Endothelial cell (in vitro differentiated cells): ENCODE results near the gene U2SURP. TPM values are rescaled to one million over a fixed set of nuclear protein-coding genes. Genes with fewer than 3 reads are reported as not detected.
"Not testable (repeated sequence)": the region's sequence is repeated elsewhere in the genome, so short reads cannot be mapped to it uniquely, and the experiment has no call there.

Experiments
- DNase-seq: peaks from one replicate; pipeline ENCODE4 v3.0.0; 2021; ENCODE audit warnings: low spot score
- H3K27ac Mint-ChIP-seq: one replicate; pipeline ENCODE4 v1.8.0; 2021; ENCODE audit warnings: mixed read lengths, inconsistent platforms; ENCODE audit not compliant: unreplicated experiment
- H3K27me3 Mint-ChIP-seq: one replicate; pipeline ENCODE4 v1.8.0; 2021; ENCODE audit warnings: mild to moderate bottlenecking, moderate library complexity, mixed read lengths, inconsistent platforms; ENCODE audit not compliant: unreplicated experiment
- H3K36me3 Mint-ChIP-seq: one replicate; pipeline ENCODE4 v1.8.0; 2021; ENCODE audit warnings: mild to moderate bottlenecking, low read depth, mixed read lengths, inconsistent platforms; ENCODE audit not compliant: unreplicated experiment
- H3K4me1 Mint-ChIP-seq: one replicate; pipeline ENCODE4 v1.8.0; 2021; ENCODE audit warnings: mild to moderate bottlenecking, mixed read lengths, inconsistent platforms; ENCODE audit not compliant: unreplicated experiment
- H3K4me3 Mint-ChIP-seq: one replicate; pipeline ENCODE4 v1.8.0; 2021; ENCODE audit warnings: mild to moderate bottlenecking, mixed read lengths, inconsistent platforms; ENCODE audit not compliant: unreplicated experiment
- H3K9me3 Mint-ChIP-seq: one replicate; pipeline ENCODE4 v1.8.0; 2021; ENCODE audit warnings: mixed read lengths, inconsistent platforms; ENCODE audit not compliant: unreplicated experiment
- total RNA-seq: library from RNA; stranded (reverse); fragmentation: NEBNext Ultra II Directional; extraction: Animal tissue kit (Norgen Biotek cat#: 25700); gene quantifications from one replicate; pipeline ENCODE4 v1.2.1, GENCODE V29; 2021; ENCODE audit not compliant: unreplicated experiment
- TF ChIP-seq, protein P1 (sequence below): fragments of 200-600 bp; sonication (generic); IDR thresholded peaks from one replicate; pipeline ENCODE4 v1.5.0; 2021; ENCODE audit warnings: antibody characterized with exemption; ENCODE audit not compliant: unreplicated experiment

U2SURP gene
- total RNA-seq, 1 donor from 2014 or later = 86.1 TPM

DNA sequence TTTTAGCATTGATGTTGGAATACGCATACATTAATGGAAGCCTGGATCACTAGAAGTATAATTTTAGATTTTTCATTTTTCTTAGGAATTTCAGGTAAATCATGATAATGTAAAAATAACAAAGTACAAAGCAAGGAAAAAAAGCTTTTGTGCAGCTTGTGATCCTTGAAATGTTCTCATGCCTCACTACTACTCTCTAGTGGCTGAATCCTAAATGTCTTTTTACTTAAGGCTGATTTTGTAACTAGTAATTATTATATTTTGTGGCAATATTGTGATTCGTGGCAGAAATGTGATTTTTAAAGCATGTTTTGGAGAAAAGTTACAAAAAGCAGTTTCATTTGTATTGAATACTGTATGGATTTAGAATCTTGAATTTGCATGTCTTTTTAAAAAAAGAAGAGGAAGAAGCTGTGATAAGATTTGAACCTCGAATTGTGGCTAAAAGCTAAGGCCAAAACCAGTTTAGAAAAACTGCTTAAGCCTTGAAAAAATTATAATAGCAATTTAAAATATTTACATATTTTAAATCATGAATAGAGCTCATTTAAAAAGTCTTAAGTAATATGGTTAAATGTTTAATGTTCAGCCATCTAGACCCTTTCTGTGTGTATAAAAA is 39.0 kb downstream of the U2SURP start:
- no peaks in the 10 kb centered on the region for H3K9me3 Mint-ChIP-seq
- H3K27me3 Mint-ChIP-seq = no peaks in the 10 kb centered on the region
- no peak for DNase-seq
- H3K4me3 Mint-ChIP-seq = no peak overlapping the region
- no peaks in the 10 kb centered on the region for H3K4me1 Mint-ChIP-seq
- H3K36me3 Mint-ChIP-seq = peaks cover 13% of the 10 kb centered on the region
- TF ChIP-seq, protein P1, sequence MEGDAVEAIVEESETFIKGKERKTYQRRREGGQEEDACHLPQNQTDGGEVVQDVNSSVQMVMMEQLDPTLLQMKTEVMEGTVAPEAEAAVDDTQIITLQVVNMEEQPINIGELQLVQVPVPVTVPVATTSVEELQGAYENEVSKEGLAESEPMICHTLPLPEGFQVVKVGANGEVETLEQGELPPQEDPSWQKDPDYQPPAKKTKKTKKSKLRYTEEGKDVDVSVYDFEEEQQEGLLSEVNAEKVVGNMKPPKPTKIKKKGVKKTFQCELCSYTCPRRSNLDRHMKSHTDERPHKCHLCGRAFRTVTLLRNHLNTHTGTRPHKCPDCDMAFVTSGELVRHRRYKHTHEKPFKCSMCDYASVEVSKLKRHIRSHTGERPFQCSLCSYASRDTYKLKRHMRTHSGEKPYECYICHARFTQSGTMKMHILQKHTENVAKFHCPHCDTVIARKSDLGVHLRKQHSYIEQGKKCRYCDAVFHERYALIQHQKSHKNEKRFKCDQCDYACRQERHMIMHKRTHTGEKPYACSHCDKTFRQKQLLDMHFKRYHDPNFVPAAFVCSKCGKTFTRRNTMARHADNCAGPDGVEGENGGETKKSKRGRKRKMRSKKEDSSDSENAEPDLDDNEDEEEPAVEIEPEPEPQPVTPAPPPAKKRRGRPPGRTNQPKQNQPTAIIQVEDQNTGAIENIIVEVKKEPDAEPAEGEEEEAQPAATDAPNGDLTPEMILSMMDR = peak; percentile 40
- no peak overlapping the region for H3K27ac Mint-ChIP-seq

DNA sequence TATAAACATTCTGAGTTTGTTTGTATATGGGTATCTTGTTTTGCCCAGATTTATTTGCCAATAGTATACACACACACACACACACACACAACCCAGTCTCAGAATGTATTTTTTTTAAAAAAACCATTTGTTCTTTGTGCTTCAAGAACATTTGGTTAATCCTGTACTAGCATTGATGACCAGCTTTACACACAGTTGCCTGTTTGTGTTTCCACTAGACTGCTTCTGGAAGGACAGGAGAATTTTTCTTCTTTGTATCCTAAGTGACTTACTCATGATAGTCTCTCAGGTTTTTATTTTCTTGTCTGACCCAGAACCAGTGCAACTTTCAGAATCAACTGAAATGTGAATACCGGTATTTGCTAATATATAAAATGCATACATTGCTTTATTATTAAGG is 40.5 kb downstream of the U2SURP start:
- TF ChIP-seq, protein P1 = no peak
- no peak overlapping the region for H3K27ac Mint-ChIP-seq
- H3K27me3 Mint-ChIP-seq = no peaks in the 10 kb centered on the region
- no peaks in the 10 kb centered on the region for H3K4me1 Mint-ChIP-seq
- DNase-seq = no peak
- no peak overlapping the region for H3K4me3 Mint-ChIP-seq
- peaks cover 20% of the 10 kb centered on the region for H3K36me3 Mint-ChIP-seq
- no peaks in the 10 kb centered on the region for H3K9me3 Mint-ChIP-seq

DNA sequence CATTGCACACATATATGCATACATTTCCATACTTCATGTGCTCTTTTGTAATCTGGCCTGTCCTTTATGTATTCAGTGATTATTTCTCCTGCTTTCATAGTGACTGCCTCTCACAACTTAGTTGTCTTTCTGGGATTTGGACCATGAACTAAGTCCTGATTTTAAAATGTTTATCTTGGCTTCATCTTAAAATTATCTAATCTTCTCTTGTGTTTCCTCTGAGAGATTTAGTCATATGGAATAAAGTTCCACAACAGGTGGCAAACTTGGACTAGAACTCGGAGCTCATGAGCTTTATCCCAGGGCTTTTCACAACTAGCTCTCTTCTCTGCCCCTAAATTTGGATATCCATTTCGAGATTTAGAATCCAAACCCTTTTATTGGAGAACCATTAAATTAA is 44.3 kb downstream of the U2SURP start:
- Mint-ChIP-seq H3K4me1 (no peaks in the 10 kb centered on the region), H3K27me3 (no peaks in the 10 kb centered on the region), H3K4me3 (no peak overlapping the region), H3K27ac (no peak overlapping the region), H3K36me3 (peaks cover 29% of the 10 kb centered on the region), H3K9me3 (no peaks in the 10 kb centered on the region)
- TF ChIP-seq, protein P1 = no peak
- no peak for DNase-seq

DNA sequence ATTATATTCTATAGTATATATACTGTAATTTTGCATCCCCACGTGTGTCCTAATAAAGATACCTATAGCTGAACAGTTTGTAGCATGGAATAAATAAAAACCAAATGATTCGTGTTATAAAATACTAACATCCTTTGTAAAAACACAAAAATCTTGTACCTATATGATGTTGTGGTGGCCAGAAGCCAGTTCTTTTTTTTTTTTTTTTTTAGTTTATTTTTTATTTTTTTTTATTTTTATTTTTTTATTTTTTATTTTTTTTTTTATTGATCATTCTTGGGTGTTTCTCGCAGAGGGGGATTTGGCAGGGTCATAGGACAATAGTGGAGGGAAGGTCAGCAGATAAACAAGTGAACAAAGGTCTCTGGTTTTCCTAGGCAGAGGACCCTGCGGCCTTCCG is 44.7 kb downstream of the U2SURP start:
- H3K27ac Mint-ChIP-seq, H3K4me3 Mint-ChIP-seq, DNase-seq, H3K27me3 Mint-ChIP-seq, H3K4me1 Mint-ChIP-seq, H3K9me3 Mint-ChIP-seq: not testable (repeated sequence)
- peaks cover 31% of the 10 kb centered on the region for H3K36me3 Mint-ChIP-seq

DNA sequence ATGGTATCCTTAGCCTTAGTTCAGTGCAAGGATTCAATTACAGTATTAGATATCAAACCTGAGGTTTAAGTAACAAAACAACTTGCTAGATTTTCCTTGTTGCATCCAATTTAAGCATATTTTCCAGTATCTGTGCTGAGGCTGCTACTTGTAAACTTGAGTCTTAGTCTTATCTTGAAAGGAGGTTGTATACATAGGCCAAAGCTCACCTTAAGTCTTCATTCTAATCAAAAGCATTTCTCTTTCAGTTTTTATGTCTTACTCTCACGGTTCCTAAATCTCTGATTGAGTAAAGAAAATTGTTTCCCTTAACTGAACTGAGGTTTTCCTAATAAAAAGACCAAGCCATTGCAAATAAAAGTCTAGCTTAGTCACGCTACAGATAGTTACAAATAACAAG is 52.6 kb downstream of the U2SURP start:
- peaks cover 3% of the 10 kb centered on the region for H3K36me3 Mint-ChIP-seq

More for the DNA sequence above, 52.6 kb downstream of the U2SURP start:
- Mint-ChIP-seq H3K27me3 (no peaks in the 10 kb centered on the region), H3K9me3 (no peaks in the 10 kb centered on the region), H3K4me1 (no peaks in the 10 kb centered on the region), H3K27ac (no peak overlapping the region), H3K4me3 (no peak overlapping the region)
- DNase-seq = no peak
- TF ChIP-seq, protein P1 = no peak
